Caco-2 (cell line): ENCODE results near the gene SRBD1. TPM values are rescaled to one million over a fixed set of nuclear protein-coding genes. Genes with fewer than 3 reads are reported as not detected.

ENCODE experiments used
- BruUV-seq: library from RNA; stranded (reverse); fragments of 400-500 nt; replicated peaks from 2 replicates; lab custom pipeline; 2021; lab: Mats Ljungman, UMichigan
- CTCF ChIA-PET: fragments of 300-600 bp; sonication (Branson Sonifier 250); formaldehyde crosslinking; loops from one replicate; lab custom pipeline; 2022; ENCODE audit warnings: antibody characterized with exemption; lab: Charles Lee
- POLR2A ChIA-PET: fragments of 300-600 bp; sonication (Branson Sonifier 250); formaldehyde crosslinking; loops from one replicate; lab custom pipeline; 2022; ENCODE audit warnings: antibody characterized with exemption; lab: Charles Lee
- DNase-seq, 2 experiments: peaks; one replicate each; pipeline versions ENCODE4 v3.0.0 to v3.0.0-alpha.2; 2020 to 2022
- H3K27me3 ChIP-seq: replicated peaks from 2 replicates; pipeline ENCODE4 v1.6.0; 2011; ENCODE audit warnings: low read length; ENCODE audit not compliant: control insufficient read depth, insufficient read depth
- H3K36me3 ChIP-seq: 2 replicates; pipeline ENCODE4 v1.5.1; 2011; ENCODE audit warnings: low read length; ENCODE audit not compliant: control insufficient read depth, insufficient read depth
- H3K4me1 ChIP-seq: fragments of 250-450 bp; sonication (Bioruptor Pico); 2 replicates; pipeline ENCODE4 v1.5.1; 2020; ENCODE audit warnings: mild to moderate bottlenecking
- H3K4me3 ChIP-seq: 2 replicates; pipeline ENCODE4 v1.5.1; 2011; ENCODE audit warnings: low read depth, mild to moderate bottlenecking, control low read depth, low read length
- H3K9me3 ChIP-seq: fragments of 250-450 bp; sonication (Bioruptor Pico); 2 replicates; pipeline ENCODE4 v1.5.1; 2020; ENCODE audit warnings: mild to moderate bottlenecking, moderate library complexity
- H3K27ac Mint-ChIP-seq: one replicate; pipeline ENCODE4 v1.8.0; 2022; ENCODE audit warnings: mixed read lengths; ENCODE audit not compliant: unreplicated experiment
- H3K27me3 Mint-ChIP-seq: one replicate; pipeline ENCODE4 v1.8.0; 2022; ENCODE audit warnings: mixed read lengths; ENCODE audit not compliant: insufficient read depth, unreplicated experiment
- H3K36me3 Mint-ChIP-seq: one replicate; pipeline ENCODE4 v1.8.0; 2022; ENCODE audit warnings: mild to moderate bottlenecking, mixed read lengths; ENCODE audit not compliant: insufficient read depth, unreplicated experiment
- H3K4me1 Mint-ChIP-seq: one replicate; pipeline ENCODE4 v1.8.0; 2022; ENCODE audit warnings: low read depth, mixed read lengths; ENCODE audit not compliant: unreplicated experiment
- H3K4me3 Mint-ChIP-seq: one replicate; pipeline ENCODE4 v1.8.0; 2022; ENCODE audit warnings: mild to moderate bottlenecking, moderate library complexity, mixed read lengths; ENCODE audit not compliant: unreplicated experiment
- H3K9me3 Mint-ChIP-seq: one replicate; pipeline ENCODE4 v1.8.0; 2022; ENCODE audit warnings: mixed read lengths; ENCODE audit not compliant: unreplicated experiment
- intact Hi-C: fragments of 100-400 bp; cut with micrococcal nuclease; formaldehyde crosslinking; loops from one replicate; pipeline ENCODE4 v1.10.0; 2022; ENCODE audit not compliant: unreplicated experiment
- total RNA-seq: library from RNA; stranded (reverse); gene quantifications from 2 replicates; pipeline ENCODE4 v1.2.3, GENCODE V29; 2022
- TF ChIP-seq, protein P1 (sequence below), 2 experiments: fragments of 200-600 bp in 1 of 2; IDR thresholded peaks; 1 replicate in 1 of 2; 2 replicates in 1 of 2; pipeline versions ENCODE4 v1.5.1 to v1.8.0; 2011 to 2022; ENCODE audit warnings: antibody characterized with exemption in 1 of 2, control low read depth in 1 of 2, inconsistent platforms in 1 of 2, low read depth in 1 of 2, low read length in 1 of 2, mild to moderate bottlenecking in 1 of 2, moderate library complexity in 1 of 2; ENCODE audit not compliant: insufficient read depth in 1 of 2, severe bottlenecking in 1 of 2, unreplicated experiment in 1 of 2

Gene SRBD1
- total RNA-seq, 1 experiment from 2014 or later = 15.8 TPM

DNA sequence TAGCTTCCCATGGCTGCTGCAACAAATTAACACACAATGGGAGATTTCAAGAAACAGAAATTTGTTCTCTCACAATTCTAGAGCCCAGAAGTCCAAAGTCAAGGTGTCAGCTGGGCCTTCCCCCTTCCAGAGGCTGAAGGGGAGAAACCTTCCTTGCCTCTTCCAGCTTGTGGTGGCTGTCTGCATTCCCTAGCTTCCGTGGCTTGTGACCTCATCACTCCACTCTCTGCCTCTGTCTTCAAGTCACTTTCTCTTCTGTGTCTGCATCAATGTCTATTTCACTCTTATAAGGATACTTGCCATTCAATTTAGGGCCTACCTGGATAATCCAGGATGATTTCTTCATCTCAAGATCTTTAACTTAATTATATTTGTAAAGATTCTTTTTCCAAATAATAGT, 16.8 kb upstream of the SRBD1 start:
- H3K36me3 Mint-ChIP-seq = no peaks in the 10 kb centered on the region
- ChIA-PET CTCF (no interaction called here), POLR2A (no interaction called here)
- intact Hi-C loops = no loop called here
- no TSS peak for BruUV-seq
- Histone ChIP-seq H3K9me3 (no peaks in the 10 kb centered on the region), H3K4me3 (no peak overlapping the region), H3K4me1 (no peaks in the 10 kb centered on the region), H3K27me3 (no peaks in the 10 kb centered on the region), H3K36me3 (no peaks in the 10 kb centered on the region)
- peaks cover 9% of the 10 kb centered on the region for H3K27me3 Mint-ChIP-seq
- no peaks in the 10 kb centered on the region for H3K9me3 Mint-ChIP-seq
- no peak for DNase-seq
- H3K27ac Mint-ChIP-seq = no peak overlapping the region
- TF ChIP-seq, protein P1, sequence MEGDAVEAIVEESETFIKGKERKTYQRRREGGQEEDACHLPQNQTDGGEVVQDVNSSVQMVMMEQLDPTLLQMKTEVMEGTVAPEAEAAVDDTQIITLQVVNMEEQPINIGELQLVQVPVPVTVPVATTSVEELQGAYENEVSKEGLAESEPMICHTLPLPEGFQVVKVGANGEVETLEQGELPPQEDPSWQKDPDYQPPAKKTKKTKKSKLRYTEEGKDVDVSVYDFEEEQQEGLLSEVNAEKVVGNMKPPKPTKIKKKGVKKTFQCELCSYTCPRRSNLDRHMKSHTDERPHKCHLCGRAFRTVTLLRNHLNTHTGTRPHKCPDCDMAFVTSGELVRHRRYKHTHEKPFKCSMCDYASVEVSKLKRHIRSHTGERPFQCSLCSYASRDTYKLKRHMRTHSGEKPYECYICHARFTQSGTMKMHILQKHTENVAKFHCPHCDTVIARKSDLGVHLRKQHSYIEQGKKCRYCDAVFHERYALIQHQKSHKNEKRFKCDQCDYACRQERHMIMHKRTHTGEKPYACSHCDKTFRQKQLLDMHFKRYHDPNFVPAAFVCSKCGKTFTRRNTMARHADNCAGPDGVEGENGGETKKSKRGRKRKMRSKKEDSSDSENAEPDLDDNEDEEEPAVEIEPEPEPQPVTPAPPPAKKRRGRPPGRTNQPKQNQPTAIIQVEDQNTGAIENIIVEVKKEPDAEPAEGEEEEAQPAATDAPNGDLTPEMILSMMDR (IDR thresholded peaks at IDR 0.05; ENCODE audit: insufficient read depth in 1 of 2, low read depth in 1 of 2, low read length in 1 of 2, severe bottlenecking in 1 of 2, unreplicated experiment in 1 of 2) = no peak
- no peaks in the 10 kb centered on the region for H3K4me1 Mint-ChIP-seq
- no peak overlapping the region for H3K4me3 Mint-ChIP-seq

DNA sequence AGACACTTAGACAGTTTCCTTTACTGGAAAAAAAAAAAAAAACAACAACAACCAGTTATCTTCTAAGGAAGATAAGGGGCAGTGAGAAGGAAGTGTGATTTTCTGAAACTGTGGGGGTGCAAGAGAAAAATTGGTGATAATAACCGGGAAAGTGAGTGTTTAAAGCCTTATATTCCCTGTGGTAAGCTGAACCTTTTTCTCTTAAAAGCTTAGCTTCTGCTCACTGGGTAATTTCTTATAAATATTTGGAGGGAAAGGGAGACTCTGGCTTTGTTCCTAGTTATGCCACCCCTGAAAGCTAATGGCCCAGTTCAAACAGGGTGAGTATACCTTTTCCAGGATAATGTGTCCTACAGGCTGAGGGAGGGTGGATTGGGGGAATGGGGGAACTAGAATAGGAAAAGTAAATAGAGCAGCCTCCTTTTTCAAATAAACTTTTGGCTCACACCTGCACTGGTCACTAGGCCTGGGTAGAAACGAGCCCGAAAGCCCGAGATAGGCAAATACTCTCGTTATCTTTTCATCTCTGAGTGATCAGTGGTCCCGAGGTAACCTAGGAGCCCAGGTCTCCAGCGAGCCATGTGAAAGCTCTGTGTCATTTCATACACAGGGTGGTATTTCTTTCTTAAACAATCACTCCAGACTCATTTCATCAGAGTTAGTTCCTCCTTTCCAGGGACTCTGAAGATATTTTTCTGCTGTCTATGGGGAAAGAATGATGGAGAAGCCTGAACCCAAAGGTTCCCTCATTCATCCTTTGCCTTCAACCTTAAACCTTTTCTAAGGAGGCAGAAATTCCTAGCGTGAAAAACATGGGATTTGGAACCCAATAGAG, 15.5 kb upstream of the SRBD1 start:
- H3K27ac Mint-ChIP-seq = no peak overlapping the region
- ChIA-PET POLR2A (no interaction called here), CTCF (no interaction called here)
- no peak overlapping the region for H3K4me3 ChIP-seq
- intact Hi-C loops = no loop called here
- H3K36me3 Mint-ChIP-seq = no peaks in the 10 kb centered on the region
- H3K27me3 ChIP-seq = no peaks in the 10 kb centered on the region
- no peaks in the 10 kb centered on the region for H3K36me3 ChIP-seq
- H3K9me3 Mint-ChIP-seq = no peaks in the 10 kb centered on the region
- H3K4me1 ChIP-seq = no peaks in the 10 kb centered on the region
- H3K9me3 ChIP-seq = no peaks in the 10 kb centered on the region
- no TSS peak for BruUV-seq
- TF ChIP-seq, protein P1 (IDR thresholded peaks at IDR 0.05; ENCODE audit: insufficient read depth in 1 of 2, low read depth in 1 of 2, low read length in 1 of 2, severe bottlenecking in 1 of 2, unreplicated experiment in 1 of 2) = no peak
- no peaks in the 10 kb centered on the region for H3K4me1 Mint-ChIP-seq
- peaks cover 3% of the 10 kb centered on the region for H3K27me3 Mint-ChIP-seq
- no peak overlapping the region for H3K4me3 Mint-ChIP-seq
- DNase-seq = no peak

DNA sequence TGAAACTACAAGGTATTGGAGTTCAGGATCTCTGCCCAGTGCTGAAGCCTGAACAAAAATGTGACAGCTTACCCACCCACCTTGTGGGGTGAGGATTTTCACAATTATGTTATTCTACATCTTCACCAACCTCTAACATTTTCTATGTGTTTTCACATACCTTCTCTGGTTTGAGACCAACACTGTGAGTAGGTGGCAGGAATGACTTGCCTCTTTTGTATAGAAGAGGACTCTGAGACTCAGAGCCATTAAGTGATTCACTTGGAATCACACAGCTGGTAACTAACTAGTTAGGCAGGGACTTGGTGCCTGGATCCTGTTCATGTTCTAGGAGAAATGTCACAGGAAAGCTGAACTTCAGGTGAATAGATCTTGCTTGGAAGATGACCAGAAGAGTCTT, 14.8 kb upstream of the SRBD1 start:
- intact Hi-C loops = no loop called here
- ChIA-PET POLR2A (no interaction called here), CTCF (no interaction called here)
- TF ChIP-seq, protein P1 (IDR thresholded peaks at IDR 0.05; ENCODE audit: insufficient read depth in 1 of 2, low read depth in 1 of 2, low read length in 1 of 2, severe bottlenecking in 1 of 2, unreplicated experiment in 1 of 2) = no peak
- no peak overlapping the region for H3K27ac Mint-ChIP-seq
- Histone ChIP-seq H3K4me3 (no peak overlapping the region), H3K36me3 (no peaks in the 10 kb centered on the region), H3K9me3 (no peaks in the 10 kb centered on the region), H3K4me1 (no peaks in the 10 kb centered on the region), H3K27me3 (no peaks in the 10 kb centered on the region)
- H3K9me3 Mint-ChIP-seq = no peaks in the 10 kb centered on the region
- no peaks in the 10 kb centered on the region for H3K36me3 Mint-ChIP-seq
- H3K4me1 Mint-ChIP-seq = no peaks in the 10 kb centered on the region
- no peak for DNase-seq
- no TSS peak for BruUV-seq
- H3K27me3 Mint-ChIP-seq = no peaks in the 10 kb centered on the region
- H3K4me3 Mint-ChIP-seq = no peak overlapping the region
